SJCRH30 (cell line): ENCODE results near the gene ROR1. TPM values are rescaled to one million over a fixed set of nuclear protein-coding genes. Genes with fewer than 3 reads are reported as not detected.

Experiments
- DNase-seq, 2 experiments: peaks; one replicate each; pipeline ENCODE4 v3.0.0-alpha.2; 2015 to 2020
- H3K27ac ChIP-seq: fragments of 250-450 bp; sonication (Bioruptor Pico); 2 replicates; pipeline ENCODE4 v1.5.1; 2020; ENCODE audit warnings: mild to moderate bottlenecking, moderate library complexity
- H3K27me3 ChIP-seq: fragments of 250-450 bp; sonication (Bioruptor Pico); 2 replicates; pipeline ENCODE4 v1.5.1; 2020; ENCODE audit warnings: mild to moderate bottlenecking, moderate library complexity
- H3K36me3 ChIP-seq: fragments of 250-450 bp; sonication (Bioruptor Pico); 2 replicates; pipeline ENCODE4 v1.5.1; 2020; ENCODE audit warnings: mild to moderate bottlenecking, moderate library complexity
- H3K4me1 ChIP-seq: fragments of 250-450 bp; sonication (Bioruptor Pico); 2 replicates; pipeline ENCODE4 v1.5.1; 2020; ENCODE audit warnings: mild to moderate bottlenecking, moderate library complexity
- H3K4me3 ChIP-seq: fragments of 250-450 bp; sonication (Bioruptor Pico); 2 replicates; pipeline ENCODE4 v1.5.1; 2020; ENCODE audit warnings: mild to moderate bottlenecking, moderate library complexity
- H3K9me3 ChIP-seq: fragments of 250-450 bp; sonication (Bioruptor Pico); replicated peaks from 2 replicates; pipeline ENCODE4 v1.5.1; 2020; ENCODE audit warnings: mild to moderate bottlenecking, moderate library complexity
- total RNA-seq: library from RNA; depleted of rRNA; stranded (reverse); fragments of >200 nt; shearing (Covaris generic); gene quantifications from 2 replicates; pipeline ENCODE4 v1.2.3, GENCODE V29; 2014

The ROR1 gene
- total RNA-seq, 1 experiment from 2014 or later: 5.5 TPM

DNA sequence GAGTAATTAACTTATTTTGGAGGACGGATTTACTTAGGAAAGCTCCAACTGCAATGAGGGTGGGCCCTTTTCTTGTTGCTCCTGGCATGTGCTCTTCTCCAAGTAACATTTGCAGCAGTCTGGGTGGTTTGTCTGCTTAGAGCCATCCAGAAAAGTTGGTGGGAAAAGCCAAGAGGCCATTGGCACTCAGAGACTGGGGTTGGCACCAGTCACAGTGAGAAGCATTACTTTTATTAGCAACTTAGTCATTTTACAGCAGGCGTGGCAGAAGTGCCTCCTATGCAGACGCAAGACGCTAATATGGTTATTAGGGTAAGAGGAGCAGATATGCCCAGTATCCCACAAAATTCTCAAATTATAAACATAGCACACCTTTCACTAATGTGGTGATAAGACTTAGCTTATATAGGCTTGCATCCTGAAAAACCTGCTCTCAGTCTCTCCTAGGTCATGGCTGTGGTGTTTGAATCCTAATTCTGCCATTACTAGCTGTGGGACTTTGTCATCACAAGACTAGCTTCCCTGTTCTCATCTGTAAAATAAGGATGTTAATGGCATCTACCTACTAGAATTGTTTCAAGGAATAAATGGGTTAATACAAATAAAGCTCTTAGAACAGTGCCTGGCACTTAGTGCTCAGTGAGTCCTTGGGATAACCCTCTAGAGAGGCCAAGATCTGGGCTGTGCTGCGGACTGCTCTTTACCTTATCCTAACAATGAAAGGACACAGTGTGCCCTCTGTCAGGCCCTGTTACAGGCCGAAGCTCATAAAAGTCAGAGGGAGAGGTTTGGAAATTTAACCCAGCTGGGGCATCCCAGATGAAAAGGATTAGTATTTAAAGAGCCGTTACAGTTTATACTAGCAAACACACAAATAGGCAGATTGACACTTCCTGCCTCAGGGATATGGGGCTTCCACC lies 154.6 kb downstream of the ROR1 start:
- H3K4me1 ChIP-seq: peaks cover 9% of the 10 kb centered on the region; the same call in 1 of the 2 replicates
- H3K27me3 ChIP-seq: no peaks in the 10 kb centered on the region
- H3K4me3 ChIP-seq: no peak overlapping the region
- no peak overlapping the region for H3K27ac ChIP-seq
- H3K36me3 ChIP-seq: no peaks in the 10 kb centered on the region
- peak; percentile 9 to 49 for DNase-seq
- no peaks in the 10 kb centered on the region for H3K9me3 ChIP-seq

DNA sequence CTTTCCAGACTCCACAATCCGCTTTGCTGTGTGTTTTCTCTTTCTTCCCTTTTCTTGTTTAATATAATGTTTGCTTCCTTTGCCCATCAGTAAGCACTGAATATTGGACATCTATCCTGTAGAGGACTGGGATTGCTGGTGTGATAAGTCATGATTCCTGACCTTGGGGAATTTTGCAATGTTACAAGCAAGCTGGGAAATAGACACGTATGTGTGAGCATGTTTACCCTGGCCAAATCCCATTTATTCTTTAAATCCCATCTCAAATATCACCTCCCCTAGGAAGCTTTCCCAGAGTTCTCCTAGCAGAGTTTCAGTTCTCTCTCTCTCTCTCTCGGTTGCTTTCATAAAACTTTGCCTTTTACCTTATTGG lies 155.3 kb downstream of the ROR1 start:
- peaks cover 9% of the 10 kb centered on the region; the same call in 1 of the 2 replicates for H3K4me1 ChIP-seq
- H3K9me3 ChIP-seq: no peaks in the 10 kb centered on the region
- H3K27ac ChIP-seq: no peak overlapping the region
- H3K27me3 ChIP-seq: no peaks in the 10 kb centered on the region
- H3K36me3 ChIP-seq: no peaks in the 10 kb centered on the region
- no peak for DNase-seq
- H3K4me3 ChIP-seq: no peak overlapping the region

DNA sequence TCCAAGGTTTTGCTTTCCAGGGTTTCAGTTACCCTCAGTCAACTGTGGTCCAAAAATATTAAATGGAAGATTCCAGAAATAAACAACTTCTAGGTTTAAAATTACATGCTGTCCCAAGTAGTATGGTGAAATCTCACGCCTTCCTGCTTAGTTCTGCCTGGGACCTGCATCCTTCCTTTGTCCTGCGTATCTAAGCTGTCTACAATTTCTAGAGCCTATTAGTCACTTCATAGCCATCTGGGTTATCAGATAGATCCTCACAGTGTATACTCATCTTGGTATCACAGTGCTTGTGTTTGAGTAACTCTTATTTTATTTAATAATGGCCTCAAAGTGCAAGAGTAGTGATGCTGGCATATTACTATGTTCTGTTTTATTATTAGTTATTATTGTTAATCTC lies 157.7 kb downstream of the ROR1 start:
- H3K4me1 ChIP-seq: peaks cover 9% of the 10 kb centered on the region; the same call in 1 of the 2 replicates
- no peak overlapping the region for H3K4me3 ChIP-seq
- no peak overlapping the region for H3K27ac ChIP-seq
- no peaks in the 10 kb centered on the region for H3K36me3 ChIP-seq
- H3K9me3 ChIP-seq: no peaks in the 10 kb centered on the region
- DNase-seq: no peak
- H3K27me3 ChIP-seq: no peaks in the 10 kb centered on the region

DNA sequence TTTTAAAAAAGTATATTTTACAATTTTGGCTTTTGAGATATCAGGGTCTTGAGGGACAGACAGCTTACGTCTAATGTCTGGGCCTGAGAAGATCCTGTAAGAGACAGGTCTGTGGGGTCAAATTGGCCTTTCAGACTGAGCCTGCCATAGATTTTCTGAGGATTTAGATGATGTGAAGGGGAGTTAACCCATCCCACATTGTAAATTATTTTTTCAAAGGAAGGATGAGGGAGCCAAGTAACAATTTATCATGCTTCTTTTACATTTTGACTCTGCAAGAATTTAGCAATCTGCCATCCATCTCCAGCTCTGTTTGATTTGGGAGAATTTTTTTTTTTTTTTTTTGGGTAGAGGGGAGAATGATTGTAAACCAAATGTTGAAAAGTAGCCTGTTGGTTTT lies 160.9 kb downstream of the ROR1 start:
- DNase-seq: no peak
- no peak overlapping the region for H3K27ac ChIP-seq
- no peaks in the 10 kb centered on the region for H3K27me3 ChIP-seq
- no peaks in the 10 kb centered on the region for H3K4me1 ChIP-seq
- H3K36me3 ChIP-seq: no peaks in the 10 kb centered on the region
- no peak overlapping the region for H3K4me3 ChIP-seq
- no peaks in the 10 kb centered on the region for H3K9me3 ChIP-seq

DNA sequence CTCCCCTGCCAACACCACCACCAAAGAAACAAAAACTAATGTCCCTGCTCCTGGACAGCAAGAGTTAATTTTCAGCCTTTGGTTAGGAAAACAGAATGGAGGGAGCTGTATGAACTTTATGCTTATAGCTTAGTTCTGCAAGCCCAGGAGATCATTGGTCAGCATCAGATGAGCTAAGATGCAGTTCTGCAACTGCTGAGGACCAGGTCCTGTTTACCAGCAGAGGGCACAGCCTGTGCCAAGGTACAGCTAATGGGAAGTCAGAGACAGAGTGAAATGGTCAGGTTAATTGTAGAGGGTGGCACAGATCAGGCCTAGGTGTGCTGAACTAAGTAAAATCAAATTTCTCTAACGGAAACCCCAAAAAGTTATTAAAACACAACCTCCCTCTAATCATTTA lies 161.3 kb downstream of the ROR1 start:
- H3K36me3 ChIP-seq: no peaks in the 10 kb centered on the region
- no peaks in the 10 kb centered on the region for H3K9me3 ChIP-seq
- no peaks in the 10 kb centered on the region for H3K27me3 ChIP-seq
- no peak overlapping the region for H3K4me3 ChIP-seq
- H3K4me1 ChIP-seq: no peaks in the 10 kb centered on the region
- DNase-seq: no peak
- H3K27ac ChIP-seq: no peak overlapping the region

DNA sequence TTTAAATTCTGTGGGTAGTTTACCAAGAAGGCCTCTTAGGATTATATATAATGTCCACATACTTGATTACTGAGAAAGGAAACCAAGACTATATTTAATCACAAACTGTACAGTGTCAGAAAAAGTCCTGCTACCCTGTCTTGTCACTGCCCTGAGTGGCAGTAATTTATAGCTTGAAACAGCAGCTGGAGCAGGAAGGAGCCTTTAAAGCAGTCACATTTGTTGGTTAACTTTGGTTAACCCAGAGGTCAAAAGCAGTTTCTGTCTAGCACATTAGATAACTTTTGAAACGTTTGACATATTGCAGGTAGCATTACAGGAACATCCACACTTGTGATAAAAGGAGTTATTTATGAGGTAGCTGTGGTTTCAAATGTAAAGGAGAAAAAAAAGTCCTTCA lies 161.7 kb downstream of the ROR1 start:
- no peak overlapping the region for H3K27ac ChIP-seq
- DNase-seq: no peak
- no peaks in the 10 kb centered on the region for H3K36me3 ChIP-seq
- H3K9me3 ChIP-seq: no peaks in the 10 kb centered on the region
- H3K4me3 ChIP-seq: no peak overlapping the region
- H3K27me3 ChIP-seq: no peaks in the 10 kb centered on the region
- H3K4me1 ChIP-seq: no peaks in the 10 kb centered on the region

DNA sequence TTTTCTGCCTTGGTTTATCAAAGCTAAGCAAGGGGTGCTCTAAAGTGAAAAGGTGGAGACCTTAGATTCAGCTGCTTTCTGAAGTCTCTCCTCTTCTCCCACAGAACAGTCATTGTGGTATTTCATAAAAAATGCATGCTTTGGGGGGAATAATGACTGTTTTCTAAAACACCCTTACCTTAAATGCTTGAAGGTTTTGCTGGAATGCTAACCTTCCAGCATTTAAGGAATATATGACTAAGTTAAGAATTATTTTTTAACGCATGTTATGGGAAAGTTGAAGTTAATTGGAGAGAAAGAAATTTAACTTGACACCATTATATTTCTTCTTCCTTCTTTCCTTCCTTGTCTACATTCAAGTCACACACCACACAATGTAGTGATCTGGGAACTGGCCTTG lies 162.5 kb downstream of the ROR1 start:
- Histone ChIP-seq H3K4me1 (no peaks in the 10 kb centered on the region), H3K9me3 (no peaks in the 10 kb centered on the region), H3K27me3 (no peaks in the 10 kb centered on the region), H3K36me3 (no peaks in the 10 kb centered on the region), H3K4me3 (no peak overlapping the region), H3K27ac (no peak overlapping the region)
- DNase-seq: no peak

DNA sequence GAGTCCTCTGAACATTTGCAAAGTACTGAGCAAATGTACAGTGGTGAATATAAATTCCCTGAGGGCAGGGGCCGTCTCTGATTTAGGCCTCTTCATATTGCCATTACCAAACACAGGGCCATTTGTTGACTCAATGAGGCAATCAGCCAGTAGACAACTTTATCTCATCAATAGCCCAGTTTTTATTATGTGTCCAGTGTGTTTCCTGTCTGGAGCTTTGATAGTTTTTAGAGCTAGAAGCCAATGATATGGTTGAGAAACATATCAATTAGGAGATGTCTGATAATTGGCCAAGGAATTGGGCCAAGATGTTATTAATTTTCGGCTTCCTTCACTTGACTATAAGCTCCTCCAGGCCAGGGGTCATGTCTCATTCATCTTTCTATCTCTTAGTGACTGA lies 163.0 kb downstream of the ROR1 start:
- Histone ChIP-seq H3K27ac (no peak overlapping the region), H3K9me3 (no peaks in the 10 kb centered on the region), H3K4me3 (no peak overlapping the region), H3K36me3 (no peaks in the 10 kb centered on the region), H3K4me1 (no peaks in the 10 kb centered on the region), H3K27me3 (no peaks in the 10 kb centered on the region)
- no peak for DNase-seq

DNA sequence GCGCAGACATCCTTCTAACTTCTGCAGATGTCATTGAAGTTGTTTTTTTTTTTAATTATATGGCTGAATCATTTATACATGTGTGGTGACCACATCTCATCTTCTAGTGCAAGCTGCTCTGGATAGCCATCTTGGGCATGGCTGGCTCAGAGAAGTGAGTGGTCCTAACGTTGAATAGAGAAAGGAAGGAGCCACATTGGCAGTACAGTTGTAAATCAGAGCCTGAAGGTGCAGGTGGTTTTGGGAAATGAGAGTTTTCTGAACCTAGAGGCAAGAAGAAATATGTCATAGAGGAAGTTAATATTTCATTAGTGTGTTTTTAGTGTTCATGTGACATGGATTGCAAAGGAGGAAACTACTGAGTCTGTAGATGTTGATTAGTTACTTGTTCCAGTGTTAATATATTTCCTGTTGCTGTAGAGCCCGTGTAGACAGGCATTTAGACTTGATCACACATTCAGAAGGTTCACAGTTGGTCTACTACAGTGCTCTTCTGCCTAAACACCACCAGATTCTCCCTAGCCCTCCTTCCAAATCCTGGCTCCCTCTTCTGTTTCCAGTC lies 163.7 kb downstream of the ROR1 start:
- no peak for DNase-seq
- Histone ChIP-seq H3K9me3 (no peaks in the 10 kb centered on the region), H3K27ac (no peak overlapping the region), H3K4me1 (no peaks in the 10 kb centered on the region), H3K27me3 (no peaks in the 10 kb centered on the region), H3K4me3 (no peak overlapping the region), H3K36me3 (no peaks in the 10 kb centered on the region)

DNA sequence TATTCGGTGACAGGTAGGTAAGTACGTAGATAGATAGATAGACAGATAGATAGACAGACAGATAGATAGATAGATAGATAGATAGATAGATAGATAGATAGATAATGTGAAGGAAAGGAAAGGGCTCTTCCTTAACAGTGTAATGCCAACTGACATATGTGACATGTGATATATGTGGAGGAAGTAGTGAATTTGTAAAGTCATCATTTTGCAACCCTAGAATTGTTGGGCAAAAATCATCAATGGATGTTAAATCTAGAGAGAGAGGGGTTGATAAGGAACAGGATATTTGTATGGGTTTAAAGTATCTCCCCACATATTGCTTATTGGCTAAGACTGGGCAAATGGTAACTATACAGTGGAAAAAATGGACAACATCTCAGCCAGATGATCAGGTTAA lies 166.6 kb downstream of the ROR1 start:
- Histone ChIP-seq H3K27me3 (no peaks in the 10 kb centered on the region), H3K4me3 (no peak overlapping the region), H3K27ac (no peak overlapping the region), H3K36me3 (no peaks in the 10 kb centered on the region), H3K4me1 (no peaks in the 10 kb centered on the region), H3K9me3 (no peaks in the 10 kb centered on the region)
- no peak for DNase-seq

DNA sequence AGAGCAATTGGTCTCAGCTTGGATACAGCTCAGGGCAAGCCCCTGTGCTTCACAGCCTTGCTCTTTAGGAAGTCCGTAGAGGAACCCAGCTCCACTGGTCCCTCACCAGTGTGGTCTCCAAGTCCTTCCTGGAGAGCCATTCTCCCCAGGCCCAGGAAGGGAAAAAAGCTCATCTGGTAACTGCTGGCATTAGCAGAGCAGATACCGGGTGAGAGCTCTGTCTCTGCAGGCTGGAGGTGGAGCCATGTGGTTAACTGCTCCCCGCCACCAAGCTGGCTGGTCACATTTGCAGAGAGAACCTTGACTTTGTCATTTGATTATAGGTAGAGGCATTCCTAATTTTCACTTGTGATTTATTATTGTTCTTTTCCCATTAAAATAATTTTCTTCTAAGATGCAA lies 169.6 kb downstream of the ROR1 start:
- Histone ChIP-seq H3K36me3 (no peaks in the 10 kb centered on the region), H3K4me1 (no peaks in the 10 kb centered on the region), H3K4me3 (no peak overlapping the region), H3K27ac (no peak overlapping the region), H3K27me3 (no peaks in the 10 kb centered on the region), H3K9me3 (no peaks in the 10 kb centered on the region)
- DNase-seq: no peak

DNA sequence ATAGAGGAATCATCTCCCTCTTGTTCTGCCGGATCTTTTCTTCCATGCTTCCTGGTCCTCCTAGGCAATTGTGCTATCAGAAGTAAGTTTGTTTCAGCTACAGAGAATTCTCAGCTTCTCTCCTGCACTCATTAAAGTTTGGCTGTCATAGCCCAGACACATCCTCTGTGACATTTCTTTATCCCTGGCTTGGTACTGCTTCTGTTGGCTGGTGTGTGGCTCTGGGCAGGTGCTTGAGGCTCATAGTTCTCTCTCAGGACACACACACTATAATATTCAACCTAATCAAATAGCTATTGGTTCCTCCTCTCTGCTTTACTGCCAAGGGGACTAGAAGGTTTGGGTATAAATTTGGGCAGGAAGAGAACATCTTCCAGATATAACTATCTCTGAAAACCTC lies 172.1 kb downstream of the ROR1 start:
- Histone ChIP-seq H3K4me1 (no peaks in the 10 kb centered on the region), H3K4me3 (no peak overlapping the region), H3K36me3 (no peaks in the 10 kb centered on the region), H3K27me3 (no peaks in the 10 kb centered on the region), H3K9me3 (no peaks in the 10 kb centered on the region), H3K27ac (no peak overlapping the region)
- no peak for DNase-seq

DNA sequence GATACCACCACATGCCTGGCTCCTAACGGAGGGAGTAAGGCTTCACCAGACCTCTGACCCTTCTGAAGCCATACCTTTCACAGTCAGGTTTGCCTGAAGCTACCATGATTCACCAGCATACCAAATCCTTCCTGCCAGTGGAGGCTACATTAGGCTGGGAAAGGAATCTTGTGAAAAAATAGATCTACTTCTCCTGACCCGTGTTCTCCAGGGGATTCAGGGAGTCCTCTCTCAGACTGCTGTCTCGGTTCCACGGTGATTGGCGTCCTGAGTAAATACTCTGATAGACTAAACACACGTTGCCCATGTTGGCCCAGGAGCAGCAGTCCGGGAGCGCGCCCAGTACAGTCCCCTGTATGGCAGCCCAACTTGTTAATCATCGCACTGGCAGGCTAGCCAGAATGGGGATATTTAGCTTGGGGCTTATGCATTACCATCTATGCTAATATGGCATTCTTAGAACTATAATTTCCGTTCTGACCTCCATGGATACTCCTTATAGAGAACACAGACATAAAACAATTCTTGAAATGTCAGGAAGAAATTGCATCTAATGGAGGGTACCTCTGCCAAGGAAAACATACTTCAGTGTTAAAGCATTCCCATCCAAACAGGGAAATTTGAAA lies 173.2 kb downstream of the ROR1 start:
- DNase-seq: no peak
- no peak overlapping the region for H3K4me3 ChIP-seq
- H3K27ac ChIP-seq: no peak overlapping the region
- no peaks in the 10 kb centered on the region for H3K36me3 ChIP-seq
- no peaks in the 10 kb centered on the region for H3K4me1 ChIP-seq
- no peaks in the 10 kb centered on the region for H3K9me3 ChIP-seq
- H3K27me3 ChIP-seq: no peaks in the 10 kb centered on the region

DNA sequence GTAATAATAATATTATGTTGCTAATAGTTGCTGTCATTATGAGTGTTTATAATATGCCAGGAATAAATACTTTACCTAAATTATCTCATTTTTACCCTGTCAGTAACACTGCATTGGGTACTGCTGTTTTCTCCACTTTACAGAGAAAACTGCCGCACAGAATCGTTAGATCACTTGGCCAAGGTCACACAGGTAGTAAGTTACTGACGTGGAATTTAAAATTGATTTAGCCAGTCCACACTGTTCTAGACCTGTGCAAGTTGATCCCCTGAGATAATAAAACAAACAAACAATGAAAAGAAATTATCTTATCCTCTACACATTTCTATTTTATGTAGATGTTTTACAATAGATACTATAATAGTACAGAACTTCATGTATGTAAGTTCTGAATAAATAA lies 174.1 kb downstream of the ROR1 start:
- no peak for DNase-seq
- Histone ChIP-seq H3K9me3 (no peaks in the 10 kb centered on the region), H3K4me3 (no peak overlapping the region), H3K27ac (no peak overlapping the region), H3K27me3 (no peaks in the 10 kb centered on the region), H3K36me3 (no peaks in the 10 kb centered on the region), H3K4me1 (no peaks in the 10 kb centered on the region)

DNA sequence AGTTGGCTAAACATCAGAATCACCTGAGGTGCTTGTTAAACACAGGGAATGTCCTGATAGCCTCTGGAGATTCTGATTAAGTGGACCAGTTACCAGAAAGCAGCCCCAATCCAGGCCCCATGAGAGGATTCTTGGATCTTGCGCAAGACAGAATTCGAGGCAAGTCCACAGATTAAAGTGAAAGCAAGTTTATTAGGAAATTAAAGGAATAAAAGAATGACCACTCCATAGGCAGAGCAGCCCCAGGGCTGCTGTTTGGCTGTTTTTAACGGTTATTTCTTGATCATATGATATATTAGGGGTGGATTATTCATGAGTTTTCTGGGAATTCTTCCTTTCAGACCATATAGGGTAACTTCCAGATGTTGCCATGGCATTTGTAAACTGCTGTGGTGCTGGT lies 176.2 kb downstream of the ROR1 start:
- Histone ChIP-seq H3K36me3 (no peaks in the 10 kb centered on the region), H3K9me3 (no peaks in the 10 kb centered on the region), H3K27ac (no peak overlapping the region), H3K4me1 (no peaks in the 10 kb centered on the region), H3K27me3 (no peaks in the 10 kb centered on the region), H3K4me3 (no peak overlapping the region)
- no peak for DNase-seq
